Activated T-helper 2 cell treated with anti-CD3 and anti-CD28 coated beads, Interferon-gamma antibody, Interleukin-2, Interleukin-4, amounts not matched to agents 10 μg/mL and 5 μg/mL and 100 μg/mL, durations not matched to agents 14 hours and 24 hours and 36 hours (primary cell): ENCODE results near the gene NCAPD2. TPM values are rescaled to one million over a fixed set of nuclear protein-coding genes. Genes with fewer than 3 reads are reported as not detected.

Experiments used
- DNase-seq: peaks from one replicate; pipeline ENCODE4 v3.0.0; 2021; ENCODE audit warnings: low spot score
- H3K27ac Mint-ChIP-seq: one replicate; pipeline ENCODE4 v1.8.0; 2021; ENCODE audit warnings: mixed read lengths
- H3K27me3 Mint-ChIP-seq: one replicate; pipeline ENCODE4 v1.8.0; 2021; ENCODE audit warnings: low read depth, mixed read lengths
- H3K36me3 Mint-ChIP-seq: one replicate; pipeline ENCODE4 v1.8.0; 2021; ENCODE audit warnings: low read depth, mixed read lengths
- H3K4me1 Mint-ChIP-seq: one replicate; pipeline ENCODE4 v1.8.0; 2021; ENCODE audit warnings: low read depth, mixed read lengths
- H3K4me3 Mint-ChIP-seq: one replicate; pipeline ENCODE4 v1.8.0; 2021; ENCODE audit warnings: low read depth, mild to moderate bottlenecking, moderate library complexity, mixed read lengths
- H3K9me3 Mint-ChIP-seq: one replicate; pipeline ENCODE4 v1.8.0; 2021; ENCODE audit warnings: mixed read lengths
- intact Hi-C: fragments of 100-400 bp; cut with micrococcal nuclease; formaldehyde crosslinking; loops from one replicate; pipeline ENCODE4 v1.15.1; 2023
- total RNA-seq: library from RNA; stranded (reverse); gene quantifications from 2 replicates; pipeline ENCODE4 v1.2.3, GENCODE V29; 2022

NCAPD2 gene
- total RNA-seq, 1 donor from 2014 or later, result 114 TPM

DNA sequence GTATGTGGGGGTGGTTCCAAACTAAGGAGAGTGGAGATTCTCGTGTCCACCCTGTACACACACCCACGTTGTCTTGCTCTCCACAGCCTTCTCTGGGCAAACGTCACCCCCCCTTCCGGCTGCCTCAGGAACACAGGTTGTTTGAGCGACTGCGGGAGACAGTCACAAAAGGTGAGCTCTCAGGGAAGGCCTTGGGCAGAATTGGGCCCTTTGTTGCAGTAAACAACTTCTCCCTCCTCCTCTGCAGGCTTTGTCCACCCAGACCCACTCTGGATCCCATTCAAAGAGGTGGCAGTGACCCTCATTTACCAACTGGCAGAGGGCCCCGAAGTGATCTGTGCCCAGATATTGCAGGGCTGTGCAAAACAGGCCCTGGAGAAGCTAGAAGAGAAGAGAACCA is 32.3 kb downstream of the NCAPD2 start:
- H3K27ac Mint-ChIP-seq, result no peak overlapping the region
- H3K4me1 Mint-ChIP-seq, result peaks cover 4% of the 10 kb centered on the region
- H3K27me3 Mint-ChIP-seq, result no peaks in the 10 kb centered on the region
- no peaks in the 10 kb centered on the region for H3K9me3 Mint-ChIP-seq
- intact Hi-C loops, result no loop called here
- H3K4me3 Mint-ChIP-seq, result no peak overlapping the region
- no peak for DNase-seq
- peaks cover 96% of the 10 kb centered on the region for H3K36me3 Mint-ChIP-seq

- DNase-seq, result no peak
- H3K27me3 Mint-ChIP-seq, result no peaks in the 10 kb centered on the region
- no peak overlapping the region for H3K27ac Mint-ChIP-seq
- H3K36me3 Mint-ChIP-seq, result peaks cover 95% of the 10 kb centered on the region
- no peaks in the 10 kb centered on the region for H3K9me3 Mint-ChIP-seq
- no peak overlapping the region for H3K4me3 Mint-ChIP-seq
- intact Hi-C loops, result no loop called here
- peaks cover 6% of the 10 kb centered on the region for H3K4me1 Mint-ChIP-seq
These were observed 33.0 kb downstream of the NCAPD2 start for GRCh38 chr12:6526766-6527525.

- Mint-ChIP-seq H3K36me3 (peaks cover 95% of the 10 kb centered on the region), H3K4me1 (peaks cover 14% of the 10 kb centered on the region), H3K27me3 (no peaks in the 10 kb centered on the region), H3K9me3 (no peaks in the 10 kb centered on the region), H3K27ac (no peak overlapping the region), H3K4me3 (no peak overlapping the region)
- intact Hi-C loops, result no loop called here
- DNase-seq, result no peak
These were observed 33.8 kb downstream of the NCAPD2 start for GRCh38 chr12:6527711-6528110.

DNA sequence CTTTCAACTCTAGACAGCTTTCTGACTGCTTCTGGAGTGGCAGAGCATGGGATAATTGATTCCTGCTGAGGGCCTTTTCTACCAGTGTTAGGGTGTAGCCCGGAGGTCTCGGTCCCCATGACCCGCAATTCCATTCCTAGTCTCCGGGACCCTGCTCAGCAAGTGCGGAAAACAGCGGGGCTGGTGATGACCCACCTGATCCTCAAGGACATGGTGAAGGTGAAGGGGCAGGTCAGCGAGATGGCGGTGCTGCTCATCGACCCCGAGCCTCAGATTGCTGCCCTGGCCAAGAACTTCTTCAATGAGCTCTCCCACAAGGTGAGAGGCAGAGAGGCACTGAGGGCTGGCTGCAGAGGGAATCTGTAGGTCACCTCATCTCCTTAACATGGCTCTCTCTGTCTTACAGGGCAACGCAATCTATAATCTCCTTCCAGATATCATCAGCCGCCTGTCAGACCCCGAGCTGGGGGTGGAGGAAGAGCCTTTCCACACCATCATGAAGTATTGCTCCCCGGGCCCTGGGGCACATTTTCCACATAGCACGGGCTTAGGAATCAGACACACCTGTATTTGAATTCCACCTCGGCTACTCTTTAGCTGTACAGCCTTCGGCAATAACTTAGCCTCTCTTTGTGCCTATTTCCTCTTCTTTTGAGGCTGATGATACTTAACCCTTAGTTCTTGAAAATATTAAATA is 34.8 kb downstream of the NCAPD2 start:
- Mint-ChIP-seq H3K36me3 (peaks cover 87% of the 10 kb centered on the region), H3K9me3 (no peaks in the 10 kb centered on the region), H3K4me1 (peaks cover 14% of the 10 kb centered on the region), H3K27ac (no peak overlapping the region), H3K27me3 (no peaks in the 10 kb centered on the region), H3K4me3 (no peak overlapping the region)
- intact Hi-C loops, result no loop called here
- no peak for DNase-seq

DNA sequence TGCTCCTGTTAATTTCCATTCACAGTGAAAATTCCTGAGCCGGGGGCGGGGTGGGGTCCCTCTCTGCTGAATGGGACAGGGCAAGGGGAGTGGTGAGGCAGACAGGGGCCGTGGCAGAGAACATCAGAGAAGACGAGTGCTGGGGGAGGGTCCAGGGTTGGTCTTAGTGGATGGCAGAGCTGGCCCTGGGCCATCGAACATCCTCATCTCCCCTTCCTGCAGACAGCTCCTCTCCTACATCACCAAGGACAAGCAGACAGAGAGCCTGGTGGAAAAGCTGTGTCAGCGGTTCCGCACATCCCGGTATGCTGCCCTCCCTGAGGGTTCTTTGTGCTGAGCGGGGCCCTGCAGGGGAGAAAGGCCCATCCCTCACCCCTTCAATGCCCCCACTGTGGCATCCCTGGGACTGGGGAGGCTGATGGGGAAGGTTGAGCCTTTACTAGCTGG is 35.4 kb downstream of the NCAPD2 start:
- Mint-ChIP-seq H3K4me3 (no peak overlapping the region), H3K27ac (no peak overlapping the region), H3K27me3 (no peaks in the 10 kb centered on the region), H3K4me1 (peaks cover 14% of the 10 kb centered on the region), H3K9me3 (no peaks in the 10 kb centered on the region), H3K36me3 (peaks cover 86% of the 10 kb centered on the region)
- intact Hi-C loops, result no loop called here
- DNase-seq, result no peak

- Mint-ChIP-seq H3K36me3 (peaks cover 88% of the 10 kb centered on the region), H3K4me3 (peak overlapping the region; percentile 10), H3K27me3 (no peaks in the 10 kb centered on the region), H3K4me1 (peaks cover 12% of the 10 kb centered on the region), H3K9me3 (no peaks in the 10 kb centered on the region), H3K27ac (peak overlapping the region; percentile 59)
- DNase-seq, result no peak
- intact Hi-C loops, result loop anchor here (5.0 kb wide), 2 partner anchors 193 to 422 kb away; partner anchors contain the start of gene PTPN6
These were observed 36.8 kb downstream of the NCAPD2 start for GRCh38 chr12:6530576-6531260.

DNA sequence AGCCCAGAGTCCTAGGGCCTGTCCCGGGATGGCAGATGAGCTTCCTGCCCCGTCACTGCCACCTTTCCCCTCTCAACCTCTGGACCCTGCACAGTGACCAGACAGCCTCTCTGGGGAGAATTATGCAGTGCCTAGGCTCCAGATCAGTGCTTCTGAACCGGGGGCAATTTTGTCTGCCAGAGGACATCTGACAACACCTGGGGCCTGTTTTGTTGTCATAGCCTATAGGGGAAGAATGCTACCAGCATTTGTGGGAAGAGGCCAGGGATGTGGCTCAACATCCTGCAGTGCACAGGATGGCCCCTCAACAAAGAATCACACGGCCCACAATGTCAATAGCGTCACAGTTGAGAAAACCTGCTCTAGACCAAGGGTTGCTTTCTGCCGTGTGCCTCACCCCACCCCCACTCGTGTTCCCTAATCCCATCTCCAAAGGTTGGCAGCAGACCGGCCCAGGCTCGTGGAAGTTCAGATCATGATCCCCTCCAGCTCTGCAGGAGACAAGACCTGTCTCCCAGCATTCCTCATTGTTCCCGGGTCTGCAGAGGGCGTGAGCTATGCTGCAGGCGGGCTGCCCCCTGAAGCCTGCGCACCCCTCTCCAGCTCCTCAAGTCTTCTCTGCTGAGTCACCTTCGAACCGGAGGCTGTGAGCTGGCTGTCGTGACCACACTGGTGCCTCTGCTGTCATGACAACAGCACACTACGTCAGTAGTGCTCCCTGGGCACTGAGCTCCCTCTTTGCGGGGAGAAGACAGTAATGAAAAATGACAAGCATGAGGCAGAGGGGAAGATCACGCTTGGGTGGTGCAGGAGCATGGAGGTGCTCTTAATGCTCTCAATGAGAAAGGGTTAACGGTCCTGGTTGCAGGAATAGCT is 38.4 kb downstream of the NCAPD2 start:
- Mint-ChIP-seq H3K27ac (peak overlapping the region; percentile 96), H3K36me3 (peaks cover 88% of the 10 kb centered on the region), H3K27me3 (no peaks in the 10 kb centered on the region), H3K4me3 (peak overlapping the region; percentile 94), H3K4me1 (peaks cover 18% of the 10 kb centered on the region), H3K9me3 (no peaks in the 10 kb centered on the region)
- intact Hi-C loops, result loop anchor here (1.0 to 5.0 kb wide), 4 partner anchors 75 to 420 kb away; partner anchors contain the start of genes CHD4 and PTPN6
- DNase-seq, result peak; percentile 79

- Mint-ChIP-seq H3K9me3 (no peaks in the 10 kb centered on the region), H3K4me1 (peaks cover 22% of the 10 kb centered on the region), H3K27me3 (no peaks in the 10 kb centered on the region), H3K27ac (peak overlapping the region; percentile 96), H3K4me3 (peak overlapping the region; percentile 94), H3K36me3 (peaks cover 88% of the 10 kb centered on the region)
- intact Hi-C loops, result loop anchor here (1.0 to 5.0 kb wide), 4 partner anchors 74 to 419 kb away; partner anchors contain the start of genes CHD4 and PTPN6
- DNase-seq, result peak; percentile 38
These were observed 39.2 kb downstream of the NCAPD2 start for GRCh38 chr12:6532927-6533652.

DNA sequence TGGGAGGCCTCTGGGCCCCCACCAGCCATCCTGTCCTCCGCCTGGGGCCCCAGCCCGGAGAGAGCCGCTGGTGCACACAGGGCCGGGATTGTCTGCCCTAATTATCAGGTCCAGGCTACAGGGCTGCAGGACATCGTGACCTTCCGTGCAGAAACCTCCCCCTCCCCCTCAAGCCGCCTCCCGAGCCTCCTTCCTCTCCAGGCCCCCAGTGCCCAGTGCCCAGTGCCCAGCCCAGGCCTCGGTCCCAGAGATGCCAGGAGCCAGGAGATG is 39.7 kb downstream of the NCAPD2 start:
- H3K4me1 Mint-ChIP-seq, result peaks cover 24% of the 10 kb centered on the region
- H3K4me3 Mint-ChIP-seq, result peak overlapping the region; percentile 94
- no peak for DNase-seq
- no peaks in the 10 kb centered on the region for H3K9me3 Mint-ChIP-seq
- H3K27ac Mint-ChIP-seq, result peak overlapping the region; percentile 96
- no peaks in the 10 kb centered on the region for H3K27me3 Mint-ChIP-seq
- intact Hi-C loops, result loop anchor here (2.0 to 5.0 kb wide), 3 partner anchors 73 to 419 kb away; partner anchors contain the start of genes CHD4 and PTPN6
- H3K36me3 Mint-ChIP-seq, result peaks cover 88% of the 10 kb centered on the region

- H3K9me3 Mint-ChIP-seq, result no peaks in the 10 kb centered on the region
- intact Hi-C loops, result loop anchor here (1.0 to 5.0 kb wide), 7 partner anchors 23 to 418 kb away; partner anchors contain the start of genes CHD4, IFFO1, NCAPD2 and PTPN6
- H3K4me1 Mint-ChIP-seq, result peaks cover 28% of the 10 kb centered on the region
- H3K27ac Mint-ChIP-seq, result peak within 1 kb of the TSS; percentile 99
- peak within 1 kb of the TSS; percentile 94 for H3K4me3 Mint-ChIP-seq
- H3K36me3 Mint-ChIP-seq, result peaks cover 88% of the 10 kb centered on the region
- DNase-seq, result peak; percentile 87
- no peaks in the 10 kb centered on the region for H3K27me3 Mint-ChIP-seq
These were observed 40.2 kb downstream of the NCAPD2 start, which contains the start of gene GAPDH for GRCh38 chr12:6533923-6534694. Gene GAPDH, plus strand, starts transcription at chr12:6534517. Its CDS starts 316 bp downstream, at chr12:6534833.

- DNase-seq, result no peak
- intact Hi-C loops, result loop anchor here (1.0 to 5.0 kb wide), 6 partner anchors 22 to 418 kb away; partner anchors contain the start of genes IFFO1, NCAPD2, PTPN6 and VAMP1
- peak overlapping the region; percentile 94 for H3K4me3 Mint-ChIP-seq
- peak overlapping the region; percentile 99 for H3K27ac Mint-ChIP-seq
- no peaks in the 10 kb centered on the region for H3K9me3 Mint-ChIP-seq
- no peaks in the 10 kb centered on the region for H3K27me3 Mint-ChIP-seq
- peaks cover 31% of the 10 kb centered on the region for H3K4me1 Mint-ChIP-seq
- peaks cover 88% of the 10 kb centered on the region for H3K36me3 Mint-ChIP-seq
These were observed 40.7 kb downstream of the NCAPD2 start for GRCh38 chr12:6534695-6534944.
